Measurements from ENCODE around the gene KRTAP10-11.

The KRTAP10-11 gene

DNA sequence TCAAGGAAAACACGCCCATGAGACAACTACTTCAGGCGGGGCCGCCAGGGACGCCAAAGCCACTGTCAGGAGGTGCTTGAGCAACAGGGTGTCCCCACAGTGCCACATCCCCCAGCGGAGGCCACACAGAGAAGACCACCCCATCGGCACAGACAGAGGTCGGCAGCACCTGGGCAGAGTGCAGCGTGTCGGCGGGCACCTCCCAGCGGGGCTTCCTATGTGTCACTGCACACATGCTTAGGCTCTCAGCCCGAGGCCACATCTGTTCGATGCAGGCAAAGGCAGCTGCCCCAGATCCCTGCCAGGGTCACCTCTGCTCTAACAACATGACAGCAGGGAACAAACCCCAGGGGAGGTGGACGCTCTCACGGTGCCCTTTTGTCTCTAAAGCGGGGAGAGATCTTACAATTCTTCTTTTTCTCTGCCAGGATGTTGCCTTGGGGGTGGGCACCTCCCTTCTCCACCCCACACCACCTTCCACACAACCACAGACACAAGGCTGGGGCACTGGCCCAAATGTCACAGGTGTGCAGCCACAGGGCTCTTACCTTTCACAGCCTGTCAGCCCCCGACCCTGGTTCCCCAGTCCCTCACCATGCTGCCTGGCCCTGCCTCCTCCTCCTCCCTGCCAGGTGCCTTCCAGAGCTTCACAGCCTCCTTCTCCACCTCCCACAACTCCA lies 30.2 kb upstream of the KRTAP10-11 start:
- ChIA-PET POLR2A (no interaction called here), CTCF (no interaction called here)
- TF ChIP-seq CTCF (IDR thresholded peaks at IDR 0.05; ENCODE audit: insufficient read depth, low read length, missing control alignments): no peak
- DNase-seq (ENCODE audit: low read depth, low spot score): no peak
- no peak overlapping the region for H3K4me3 ChIP-seq (ENCODE audit: low read depth, low read length)

DNA sequence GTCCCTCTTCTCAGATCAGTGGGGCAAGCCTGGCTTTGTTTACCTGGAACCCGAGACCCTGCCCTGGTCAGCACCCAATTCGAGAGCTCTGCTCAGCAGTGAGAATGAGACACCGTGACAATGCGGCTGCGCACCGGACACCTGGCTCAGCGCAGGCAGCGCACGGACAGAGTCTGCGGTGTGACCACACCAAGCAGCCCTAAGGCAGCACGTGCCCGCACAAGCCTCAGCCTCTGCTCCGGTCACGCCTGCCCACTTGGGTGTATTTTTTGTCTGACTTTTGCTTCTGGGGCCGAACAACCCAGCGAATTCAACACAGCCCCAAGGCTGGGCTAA lies 29.7 kb upstream of the KRTAP10-11 start:
- ChIA-PET CTCF (no interaction called here), POLR2A (no interaction called here)
- DNase-seq (ENCODE audit: low read depth, low spot score): no peak
- H3K4me3 ChIP-seq (ENCODE audit: low read depth, low read length): no peak overlapping the region
- no peak for TF ChIP-seq CTCF (IDR thresholded peaks at IDR 0.05; ENCODE audit: insufficient read depth, low read length, missing control alignments)

- TF ChIP-seq CTCF (IDR thresholded peaks at IDR 0.05; ENCODE audit: insufficient read depth, low read length, missing control alignments): no peak
- ChIA-PET CTCF (no interaction called here), POLR2A (no interaction called here)
- H3K4me3 ChIP-seq (ENCODE audit: low read depth, low read length): no peak overlapping the region
- DNase-seq (ENCODE audit: low read depth, low spot score): no peak
Observed at GRCh38 chr21:44617071-44617501, 29.1 kb upstream of the KRTAP10-11 start.

- CTCF ChIA-PET: interaction anchor here (1.1 to 1.9 kb wide), 2 partner anchors 124 to 175 kb away, joined by 4 to 8 read pairs; no protein-coding TSS in a partner anchor
- H3K4me3 ChIP-seq (ENCODE audit: low read depth, low read length): no peak overlapping the region
- POLR2A ChIA-PET: no interaction called here
- no peak for DNase-seq (ENCODE audit: low read depth, low spot score)
- no peak for TF ChIP-seq CTCF (IDR thresholded peaks at IDR 0.05; ENCODE audit: insufficient read depth, low read length, missing control alignments)
Observed at GRCh38 chr21:44618504-44618903, 27.7 kb upstream of the KRTAP10-11 start.

DNA sequence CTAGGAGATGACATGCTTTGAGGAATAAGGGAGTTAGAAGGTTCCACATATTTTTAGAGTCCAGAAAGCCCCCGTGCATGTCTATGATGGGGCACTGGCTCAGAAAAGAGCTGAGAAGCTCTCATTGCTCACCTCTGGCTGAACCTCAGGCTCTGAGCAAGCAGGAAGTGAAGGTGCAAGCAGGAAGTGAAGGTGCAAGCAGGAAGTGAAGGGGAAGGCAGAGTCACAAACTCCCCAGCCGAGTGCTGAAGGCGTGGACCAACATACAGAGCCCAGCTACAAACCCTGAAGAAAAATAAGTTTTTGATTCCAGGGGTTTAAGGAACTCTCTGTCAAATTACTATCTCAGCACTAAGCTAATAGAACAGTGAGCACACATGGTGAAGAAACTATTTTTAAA lies 27.3 kb upstream of the KRTAP10-11 start:
- ChIA-PET CTCF (interaction anchor here (1.1 to 1.9 kb wide), 2 partner anchors 124 to 175 kb away, joined by 4 to 8 read pairs; no protein-coding TSS in a partner anchor), POLR2A (no interaction called here)
- no peak for TF ChIP-seq CTCF (IDR thresholded peaks at IDR 0.05; ENCODE audit: insufficient read depth, low read length, missing control alignments)
- no peak overlapping the region for H3K4me3 ChIP-seq (ENCODE audit: low read depth, low read length)
- DNase-seq (ENCODE audit: low read depth, low spot score): no peak

- POLR2A ChIA-PET: no interaction called here
- TF ChIP-seq CTCF (IDR thresholded peaks at IDR 0.05; ENCODE audit: insufficient read depth, low read length, missing control alignments): no peak
- CTCF ChIA-PET: interaction anchor here (0.5 to 1.9 kb wide), 2 partner anchors 38 to 174 kb away, joined by 3 to 8 read pairs; no protein-coding TSS in a partner anchor
- no peak overlapping the region for H3K4me3 ChIP-seq (ENCODE audit: low read depth, low read length)
- no peak for DNase-seq (ENCODE audit: low read depth, low spot score)
Observed at GRCh38 chr21:44619886-44620285, 26.3 kb upstream of the KRTAP10-11 start.

Data from AG04449 (cell line).